SK-N-SH treated with all-trans-retinoic acid at 6 μM for 48 hours (cell line): ENCODE data around the gene NUP210L.

Experiments used
- ATAC-seq: fragments of 200-7000 bp; cut with Tn5 transposase; 3 replicates; pipeline ENCODE4 v1.9.1; 2020; ENCODE audit warnings: mild to moderate bottlenecking, moderate library complexity
- ARNTL ChIP-seq: fragments of 450-650 bp; formaldehyde crosslinking; IDR thresholded peaks from 2 replicates; pipeline ENCODE4 v1.5.0; 2020; ENCODE audit warnings: low read depth, mild to moderate bottlenecking, moderate library complexity, borderline replicate concordance
- BACH2 ChIP-seq: fragments of 250-450 bp; sonication (Bioruptor Pico); IDR thresholded peaks from 2 replicates; pipeline ENCODE4 v1.9.0; 2021; ENCODE audit warnings: mild to moderate bottlenecking, borderline replicate concordance
- CSDC2 ChIP-seq: fragments of 250-450 bp; sonication (Bioruptor Pico); IDR thresholded peaks from 2 replicates; pipeline ENCODE4 v1.5.0; 2020; ENCODE audit warnings: mild to moderate bottlenecking, moderate library complexity
- ESRRG ChIP-seq: fragments of 250-450 bp; sonication (Bioruptor Pico); IDR thresholded peaks from 2 replicates; pipeline ENCODE4 v1.6.1; 2021; ENCODE audit warnings: mild to moderate bottlenecking
- OSR1 ChIP-seq: fragments of 250-450 bp; sonication (Bioruptor Pico); IDR thresholded peaks from 2 replicates; pipeline ENCODE4 v1.8.0; 2022; ENCODE audit warnings: moderate library complexity, mild to moderate bottlenecking, inconsistent platforms
- PPARA ChIP-seq: fragments of 250-450 bp; sonication (Bioruptor Pico); IDR thresholded peaks from 2 replicates; pipeline ENCODE4 v1.5.0; 2020; ENCODE audit warnings: mild to moderate bottlenecking, borderline replicate concordance
- RARB ChIP-seq: fragments of 250-450 bp; sonication (Bioruptor Pico); IDR thresholded peaks from 2 replicates; pipeline ENCODE4 v1.8.0; 2021; ENCODE audit warnings: mild to moderate bottlenecking, moderate library complexity
- SNAI2 ChIP-seq: fragments of 250-450 bp; sonication (Bioruptor Pico); IDR thresholded peaks from 2 replicates; pipeline ENCODE4 v1.5.0; 2020; ENCODE audit warnings: mild to moderate bottlenecking, moderate library complexity
- TCF4 ChIP-seq: fragments of 250-450 bp; sonication (Bioruptor Pico); IDR thresholded peaks from 2 replicates; pipeline ENCODE4 v1.8.0; 2021; ENCODE audit warnings: mild to moderate bottlenecking, moderate library complexity, borderline replicate concordance
- TOX ChIP-seq: fragments of 250-450 bp; sonication (Bioruptor Pico); IDR thresholded peaks from 2 replicates; pipeline ENCODE4 v1.8.0; 2021; ENCODE audit warnings: mild to moderate bottlenecking, moderate library complexity, borderline replicate concordance
- ZC3H10 ChIP-seq: fragments of 250-450 bp; sonication (Bioruptor Pico); IDR thresholded peaks from 2 replicates; pipeline ENCODE4 v1.5.1; 2021; ENCODE audit warnings: mild to moderate bottlenecking, moderate library complexity
- ZFP3 ChIP-seq: fragments of 250-450 bp; sonication (Bioruptor Pico); IDR thresholded peaks from 2 replicates; pipeline ENCODE4 v1.5.0; 2020; ENCODE audit warnings: mild to moderate bottlenecking, moderate library complexity
- ZFP30 ChIP-seq: fragments of 450-650 bp; formaldehyde crosslinking; IDR thresholded peaks from 2 replicates; pipeline ENCODE4 v1.5.0; 2022; ENCODE audit warnings: mild to moderate bottlenecking, moderate library complexity
- ZNF565 ChIP-seq: fragments of 450-650 bp; formaldehyde crosslinking; conservative IDR thresholded peaks from 2 replicates; pipeline ENCODE4 v1.5.0; 2020; ENCODE audit warnings: low read depth, mild to moderate bottlenecking, moderate library complexity
- ZNF70 ChIP-seq: fragments of 450-650 bp; formaldehyde crosslinking; IDR thresholded peaks from 2 replicates; pipeline ENCODE4 v1.5.0; 2020; ENCODE audit warnings: mild to moderate bottlenecking, moderate library complexity
- ZNF8 ChIP-seq: fragments of 450-650 bp; formaldehyde crosslinking; IDR thresholded peaks from 2 replicates; pipeline ENCODE4 v1.5.0; 2020; ENCODE audit warnings: mild to moderate bottlenecking, moderate library complexity
- TF ChIP-seq, protein P1 (sequence below): fragments of 250-450 bp; sonication (Bioruptor Pico); IDR thresholded peaks from 2 replicates; pipeline ENCODE4 v1.8.0; 2020; ENCODE audit warnings: mild to moderate bottlenecking, moderate library complexity, borderline replicate concordance
- TF ChIP-seq, protein P2 (sequence below): fragments of 250-450 bp; sonication (Bioruptor Pico); IDR thresholded peaks from 2 replicates; pipeline ENCODE4 v1.5.1; 2021; ENCODE audit warnings: mild to moderate bottlenecking, moderate library complexity
- TF ChIP-seq, protein P3 (sequence below): fragments of 250-450 bp; sonication (Bioruptor Pico); IDR thresholded peaks from 2 replicates; pipeline ENCODE4 v1.5.1; 2020; ENCODE audit warnings: low read depth, mild to moderate bottlenecking, moderate library complexity
- TF ChIP-seq, protein P4 (sequence below): fragments of 250-450 bp; sonication (Bioruptor Pico); IDR thresholded peaks from 2 replicates; pipeline ENCODE4 v1.8.0; 2021; ENCODE audit warnings: low read depth, mild to moderate bottlenecking, moderate library complexity, borderline replicate concordance
- TF ChIP-seq, protein P5 (sequence below): fragments of 250-450 bp; sonication (Bioruptor Pico); IDR thresholded peaks from 2 replicates; pipeline ENCODE4 v1.5.0; 2020; ENCODE audit warnings: mild to moderate bottlenecking, moderate library complexity

NUP210L gene

DNA sequence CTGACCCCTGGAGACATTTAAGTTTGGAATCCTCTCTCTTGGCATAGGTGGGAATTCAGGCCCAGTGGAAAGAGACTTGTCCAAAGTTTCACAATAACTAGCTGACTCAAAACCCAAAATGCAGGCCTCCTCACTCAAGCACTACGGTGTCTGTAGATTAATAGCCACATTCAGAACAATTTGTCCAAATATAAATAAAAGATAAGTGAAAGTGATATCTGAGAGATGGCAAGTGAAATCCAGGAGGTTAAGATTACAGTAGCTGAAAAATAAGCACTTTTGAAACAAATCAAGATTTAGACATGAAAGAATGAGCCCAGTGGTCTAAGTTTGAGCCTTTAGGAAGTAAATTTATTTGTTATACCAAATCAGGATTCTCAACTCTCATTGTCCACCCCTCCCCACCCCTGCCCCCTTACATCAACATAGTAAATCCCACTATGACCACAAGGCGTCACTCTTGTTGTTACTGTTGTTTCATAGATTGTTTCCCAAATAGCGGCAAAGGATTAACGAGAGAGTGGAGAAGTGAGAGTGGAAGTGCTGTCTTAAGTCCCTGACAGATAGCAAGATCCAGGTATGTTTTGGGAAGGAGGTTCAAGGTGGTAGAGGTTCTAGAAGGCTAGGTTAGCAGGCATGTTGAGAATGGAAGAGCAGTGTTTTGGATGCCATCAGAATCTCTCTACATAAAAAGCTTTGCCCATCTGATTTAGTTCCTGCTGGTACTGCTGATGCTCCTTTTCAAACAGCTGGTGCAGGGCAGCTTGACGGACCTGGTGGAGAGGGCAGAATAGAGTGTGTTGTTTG, 44.1 kb upstream of the NUP210L start:
- TF ChIP-seq ZFP3 (CRISPR knock-in tag) = no peak
- TF ChIP-seq BACH2 (CRISPR knock-in tag) = no peak
- TF ChIP-seq ZNF565 (CRISPR knock-in tag) = no peak
- TF ChIP-seq TOX (CRISPR knock-in tag) = no peak
- TF ChIP-seq TCF4 = no peak
- TF ChIP-seq ZNF8 (CRISPR knock-in tag) = no peak
- TF ChIP-seq, protein P1, sequence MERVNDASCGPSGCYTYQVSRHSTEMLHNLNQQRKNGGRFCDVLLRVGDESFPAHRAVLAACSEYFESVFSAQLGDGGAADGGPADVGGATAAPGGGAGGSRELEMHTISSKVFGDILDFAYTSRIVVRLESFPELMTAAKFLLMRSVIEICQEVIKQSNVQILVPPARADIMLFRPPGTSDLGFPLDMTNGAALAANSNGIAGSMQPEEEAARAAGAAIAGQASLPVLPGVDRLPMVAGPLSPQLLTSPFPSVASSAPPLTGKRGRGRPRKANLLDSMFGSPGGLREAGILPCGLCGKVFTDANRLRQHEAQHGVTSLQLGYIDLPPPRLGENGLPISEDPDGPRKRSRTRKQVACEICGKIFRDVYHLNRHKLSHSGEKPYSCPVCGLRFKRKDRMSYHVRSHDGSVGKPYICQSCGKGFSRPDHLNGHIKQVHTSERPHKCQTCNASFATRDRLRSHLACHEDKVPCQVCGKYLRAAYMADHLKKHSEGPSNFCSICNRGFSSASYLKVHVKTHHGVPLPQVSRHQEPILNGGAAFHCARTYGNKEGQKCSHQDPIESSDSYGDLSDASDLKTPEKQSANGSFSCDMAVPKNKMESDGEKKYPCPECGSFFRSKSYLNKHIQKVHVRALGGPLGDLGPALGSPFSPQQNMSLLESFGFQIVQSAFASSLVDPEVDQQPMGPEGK (CRISPR knock-in tag) = no peak
- TF ChIP-seq SNAI2 (CRISPR knock-in tag) = no peak
- no peak for TF ChIP-seq PPARA (CRISPR knock-in tag)
- no peak for TF ChIP-seq ZFP30
- TF ChIP-seq, protein P2, sequence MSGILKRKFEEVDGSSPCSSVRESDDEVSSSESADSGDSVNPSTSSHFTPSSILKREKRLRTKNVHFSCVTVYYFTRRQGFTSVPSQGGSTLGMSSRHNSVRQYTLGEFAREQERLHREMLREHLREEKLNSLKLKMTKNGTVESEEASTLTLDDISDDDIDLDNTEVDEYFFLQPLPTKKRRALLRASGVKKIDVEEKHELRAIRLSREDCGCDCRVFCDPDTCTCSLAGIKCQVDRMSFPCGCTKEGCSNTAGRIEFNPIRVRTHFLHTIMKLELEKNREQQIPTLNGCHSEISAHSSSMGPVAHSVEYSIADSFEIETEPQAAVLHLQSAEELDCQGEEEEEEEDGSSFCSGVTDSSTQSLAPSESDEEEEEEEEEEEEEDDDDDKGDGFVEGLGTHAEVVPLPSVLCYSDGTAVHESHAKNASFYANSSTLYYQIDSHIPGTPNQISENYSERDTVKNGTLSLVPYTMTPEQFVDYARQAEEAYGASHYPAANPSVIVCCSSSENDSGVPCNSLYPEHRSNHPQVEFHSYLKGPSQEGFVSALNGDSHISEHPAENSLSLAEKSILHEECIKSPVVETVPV (CRISPR knock-in tag) = no peak
- TF ChIP-seq OSR1 = no peak
- TF ChIP-seq, protein P3, sequence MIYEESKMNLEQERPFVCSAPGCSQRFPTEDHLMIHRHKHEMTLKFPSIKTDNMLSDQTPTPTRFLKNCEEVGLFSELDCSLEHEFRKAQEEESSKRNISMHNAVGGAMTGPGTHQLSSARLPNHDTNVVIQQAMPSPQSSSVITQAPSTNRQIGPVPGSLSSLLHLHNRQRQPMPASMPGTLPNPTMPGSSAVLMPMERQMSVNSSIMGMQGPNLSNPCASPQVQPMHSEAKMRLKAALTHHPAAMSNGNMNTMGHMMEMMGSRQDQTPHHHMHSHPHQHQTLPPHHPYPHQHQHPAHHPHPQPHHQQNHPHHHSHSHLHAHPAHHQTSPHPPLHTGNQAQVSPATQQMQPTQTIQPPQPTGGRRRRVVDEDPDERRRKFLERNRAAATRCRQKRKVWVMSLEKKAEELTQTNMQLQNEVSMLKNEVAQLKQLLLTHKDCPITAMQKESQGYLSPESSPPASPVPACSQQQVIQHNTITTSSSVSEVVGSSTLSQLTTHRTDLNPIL (CRISPR knock-in tag) = no peak
- TF ChIP-seq, protein P4, sequence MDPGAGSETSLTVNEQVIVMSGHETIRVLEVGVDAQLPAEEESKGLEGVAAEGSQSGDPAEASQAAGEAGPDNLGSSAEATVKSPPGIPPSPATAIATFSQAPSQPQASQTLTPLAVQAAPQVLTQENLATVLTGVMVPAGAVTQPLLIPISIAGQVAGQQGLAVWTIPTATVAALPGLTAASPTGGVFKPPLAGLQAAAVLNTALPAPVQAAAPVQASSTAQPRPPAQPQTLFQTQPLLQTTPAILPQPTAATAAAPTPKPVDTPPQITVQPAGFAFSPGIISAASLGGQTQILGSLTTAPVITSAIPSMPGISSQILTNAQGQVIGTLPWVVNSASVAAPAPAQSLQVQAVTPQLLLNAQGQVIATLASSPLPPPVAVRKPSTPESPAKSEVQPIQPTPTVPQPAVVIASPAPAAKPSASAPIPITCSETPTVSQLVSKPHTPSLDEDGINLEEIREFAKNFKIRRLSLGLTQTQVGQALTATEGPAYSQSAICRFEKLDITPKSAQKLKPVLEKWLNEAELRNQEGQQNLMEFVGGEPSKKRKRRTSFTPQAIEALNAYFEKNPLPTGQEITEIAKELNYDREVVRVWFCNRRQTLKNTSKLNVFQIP (CRISPR knock-in tag) = no peak
- no peak for TF ChIP-seq RARB
- TF ChIP-seq ZC3H10 = no peak
- TF ChIP-seq ARNTL (CRISPR knock-in tag) = no peak
- TF ChIP-seq CSDC2 (CRISPR knock-in tag) = no peak
- TF ChIP-seq, all 23 proteins: peak for 0
- ATAC-seq = peak; percentile 88

DNA sequence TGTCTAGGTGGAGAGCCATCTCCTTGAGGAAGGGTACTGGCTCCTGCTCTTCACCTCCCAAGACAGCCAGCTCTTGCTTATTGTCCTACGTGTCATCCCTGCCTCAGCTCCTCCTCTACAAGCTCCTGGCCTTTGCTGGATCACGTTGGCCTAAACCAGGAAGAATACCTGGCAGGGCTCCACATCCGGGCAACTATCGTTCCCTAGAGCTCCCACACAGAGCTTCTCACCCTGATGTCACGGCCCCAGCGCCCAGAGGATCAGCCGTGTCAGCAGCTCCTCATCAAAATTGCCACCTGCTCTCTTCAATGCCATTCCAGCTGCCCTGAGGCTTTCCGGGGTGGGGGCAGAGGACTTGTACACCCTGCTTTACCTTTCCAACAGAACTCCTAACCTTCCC, 38.9 kb upstream of the NUP210L start:
- TF ChIP-seq, protein P4 (CRISPR knock-in tag) = no peak
- TF ChIP-seq ARNTL (CRISPR knock-in tag) (no peak), ZNF70 (CRISPR knock-in tag) (no peak), ESRRG (CRISPR knock-in tag) (no peak), ZC3H10 (no peak)
- TF ChIP-seq, protein P5, sequence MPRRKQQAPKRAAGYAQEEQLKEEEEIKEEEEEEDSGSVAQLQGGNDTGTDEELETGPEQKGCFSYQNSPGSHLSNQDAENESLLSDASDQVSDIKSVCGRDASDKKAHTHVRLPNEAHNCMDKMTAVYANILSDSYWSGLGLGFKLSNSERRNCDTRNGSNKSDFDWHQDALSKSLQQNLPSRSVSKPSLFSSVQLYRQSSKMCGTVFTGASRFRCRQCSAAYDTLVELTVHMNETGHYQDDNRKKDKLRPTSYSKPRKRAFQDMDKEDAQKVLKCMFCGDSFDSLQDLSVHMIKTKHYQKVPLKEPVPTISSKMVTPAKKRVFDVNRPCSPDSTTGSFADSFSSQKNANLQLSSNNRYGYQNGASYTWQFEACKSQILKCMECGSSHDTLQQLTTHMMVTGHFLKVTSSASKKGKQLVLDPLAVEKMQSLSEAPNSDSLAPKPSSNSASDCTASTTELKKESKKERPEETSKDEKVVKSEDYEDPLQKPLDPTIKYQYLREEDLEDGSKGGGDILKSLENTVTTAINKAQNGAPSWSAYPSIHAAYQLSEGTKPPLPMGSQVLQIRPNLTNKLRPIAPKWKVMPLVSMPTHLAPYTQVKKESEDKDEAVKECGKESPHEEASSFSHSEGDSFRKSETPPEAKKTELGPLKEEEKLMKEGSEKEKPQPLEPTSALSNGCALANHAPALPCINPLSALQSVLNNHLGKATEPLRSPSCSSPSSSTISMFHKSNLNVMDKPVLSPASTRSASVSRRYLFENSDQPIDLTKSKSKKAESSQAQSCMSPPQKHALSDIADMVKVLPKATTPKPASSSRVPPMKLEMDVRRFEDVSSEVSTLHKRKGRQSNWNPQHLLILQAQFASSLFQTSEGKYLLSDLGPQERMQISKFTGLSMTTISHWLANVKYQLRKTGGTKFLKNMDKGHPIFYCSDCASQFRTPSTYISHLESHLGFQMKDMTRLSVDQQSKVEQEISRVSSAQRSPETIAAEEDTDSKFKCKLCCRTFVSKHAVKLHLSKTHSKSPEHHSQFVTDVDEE (CRISPR knock-in tag) = no peak
- no peak for ATAC-seq
